NCI-H2081 (cell line): ENCODE measurements around the gene PATL2.
"Not testable (repeated sequence)": the region's sequence is repeated elsewhere in the genome, so short reads cannot be mapped to it uniquely, and the experiment has no call there.

Experiments
- DNase-seq, 2 experiments: peaks; one replicate each; lab custom pipeline; 2025; lab: John Stamatoyannopoulos, UW

PATL2 gene

GRCh38 chr15:44647036-44647435, 64.1 kb downstream of the PATL2 start:
- no peak for DNase-seq

GRCh38 chr15:44646460-44646859, 64.7 kb downstream of the PATL2 start:
- no peak for DNase-seq

GRCh38 chr15:44641651-44642050, 69.5 kb downstream of the PATL2 start:
- DNase-seq = no peak

- DNase-seq = no peak
These were observed 74.1 kb downstream of the PATL2 start for GRCh38 chr15:44636976-44637375.

GRCh38 chr15:44633603-44634002, 77.5 kb downstream of the PATL2 start:
- DNase-seq = no peak

GRCh38 chr15:44625286-44625685, 85.8 kb downstream of the PATL2 start:
- DNase-seq = not testable (repeated sequence)

- DNase-seq = no peak
These were observed 87.9 kb downstream of the PATL2 start for GRCh38 chr15:44623178-44623577.

- DNase-seq = no peak
These were observed 91.0 kb downstream of the PATL2 start for GRCh38 chr15:44620081-44620480.

- DNase-seq = no peak
These were observed 94.1 kb downstream of the PATL2 start for GRCh38 chr15:44616974-44617373.
